K562 (cell line): ENCODE measurements around the gene TRDMT1. TPM values are rescaled to one million over a fixed set of nuclear protein-coding genes. Genes with fewer than 3 reads are reported as not detected.

ENCODE experiments used
- BCLAF1 ChIP-seq, 2 experiments: fragments of 450-650 bp in 1 of 2; IDR thresholded peaks; 2 replicates each; pipeline ENCODE4 v1.6.1; 2011 to 2017; ENCODE audit warnings: low read depth in 2 of 2, antibody characterized with exemption in 1 of 2, borderline replicate concordance in 1 of 2, low read length in 1 of 2, mild to moderate bottlenecking in 1 of 2, mixed read lengths in 1 of 2; ENCODE audit not compliant: control insufficient read depth in 1 of 2
- BHLHE40 ChIP-seq: IDR thresholded peaks from 2 replicates; pipeline ENCODE4 v1.6.1; 2011; ENCODE audit warnings: low read length, improper control_type of control experiment
- ILF3 ChIP-seq: fragments of 450-650 bp; IDR thresholded peaks from 2 replicates; pipeline ENCODE4 v1.6.1; 2018; ENCODE audit warnings: antibody characterized with exemption, mild to moderate bottlenecking, moderate library complexity, borderline replicate concordance
- MIER1 ChIP-seq: fragments of 450-650 bp; IDR thresholded peaks from 2 replicates; pipeline ENCODE4 v1.6.1; 2016; ENCODE audit warnings: antibody characterized with exemption, mild to moderate bottlenecking, low read depth
- RBBP5 ChIP-seq: fragments of 200-600 bp; sonication (generic); IDR thresholded peaks from 2 replicates; pipeline ENCODE4 v1.6.1; 2012; ENCODE audit warnings: borderline replicate concordance, mild to moderate bottlenecking, low read length, control low read depth, inconsistent platforms; ENCODE audit not compliant: insufficient read depth, poor library complexity, severe bottlenecking
- TBL1XR1 ChIP-seq, 2 experiments: IDR thresholded peaks; 2 replicates each; pipeline ENCODE4 v1.6.1; 2012; ENCODE audit warnings: improper control_type of control experiment in 2 of 2, low read length in 2 of 2, mild to moderate bottlenecking in 1 of 2
- TCF7L2 ChIP-seq: fragments of 150-350 bp; IDR thresholded peaks from 2 replicates; pipeline ENCODE4 v1.6.1; 2016; ENCODE audit warnings: low read depth, mild to moderate bottlenecking, low read length, moderate library complexity
- TEAD2 ChIP-seq: fragments of 450-650 bp; IDR thresholded peaks from 2 replicates; pipeline ENCODE4 v1.6.1; 2016; ENCODE audit warnings: missing genetic modification characterization, control low read depth, missing compliant biosample characterization
- TOE1 ChIP-seq, 2 experiments: fragments of 450-650 bp in 1 of 2; sonication (generic) in 1 of 2; formaldehyde crosslinking in 1 of 2; IDR thresholded peaks; 2 replicates each; pipeline versions ENCODE4 v1.7.1 to v1.8.0; 2016 to 2022; ENCODE audit warnings: borderline replicate concordance in 2 of 2, mild to moderate bottlenecking in 2 of 2, antibody characterized with exemption in 1 of 2, inconsistent platforms in 1 of 2, low read depth in 1 of 2, missing genetic modification reagents in 1 of 2, moderate library complexity in 1 of 2
- WHSC1 ChIP-seq: IDR thresholded peaks from one replicate; pipeline ENCODE4 v1.6.1; 2012; ENCODE audit warnings: low read length, control low read depth, inconsistent platforms
- ZFX ChIP-seq: sonication (generic); formaldehyde crosslinking; IDR thresholded peaks from 2 replicates; pipeline ENCODE4 v1.8.0; 2022; ENCODE audit warnings: mild to moderate bottlenecking, missing genetic modification reagents, moderate library complexity
- ZNF121 ChIP-seq: sonication (generic); formaldehyde crosslinking; conservative IDR thresholded peaks from 2 replicates; pipeline ENCODE4 v1.8.0; 2022; ENCODE audit warnings: missing genetic modification reagents
- ZNF644 ChIP-seq: fragments of 200-800 bp; sonication (Bioruptor generic); IDR thresholded peaks from 2 replicates; pipeline ENCODE4 v1.6.1; 2016; ENCODE audit warnings: low read depth, missing genetic modification characterization, missing compliant biosample characterization
- ZNF695 ChIP-seq: fragments of 450-650 bp; formaldehyde crosslinking; IDR thresholded peaks from 2 replicates; pipeline ENCODE4 v1.4.0; 2020; ENCODE audit warnings: mild to moderate bottlenecking, moderate library complexity
- polyA plus RNA-seq, 8 experiments: library from polyadenylated mRNA; depleted of rRNA in 4 of 8; stranded (reverse) in 5 of 8; unstranded in 3 of 8; fragments of >200 nt; fragmentation: Nextera tagmentation in 2 of 8; fragmentation: Illumina TruSeq in 1 of 8; extraction: Ambion mirVana in 2 of 8; extraction: Trizol in 1 of 8; gene quantifications; 2 replicates each; pipeline versions ENCODE4 v1.2.1 to v1.2.3, GENCODE V29; 2011 to 2014; ENCODE audit warnings: inconsistent platforms in 1 of 8, missing spikeins in 1 of 8
- total RNA-seq, 7 experiments: library from RNA; depleted of rRNA in 6 of 7; stranded (reverse); fragments of >200 nt in 6 of 7; fragmentation: Illumina TruSeq in 2 of 7; extraction: Trizol in 2 of 7; gene quantifications; 2 replicates each; pipeline versions ENCODE4 v1.2.1 to v1.2.3, GENCODE V29; 2011 to 2021; ENCODE audit warnings: low replicate concordance in 1 of 7

Gene TRDMT1
- total and polyA plus RNA-seq, 9 of the 15 experiments (the other 6 are each of a cell fraction or from before 2014, with no cell fraction given): 5.4 to 12.6 (median 9.3) TPM

- TF ChIP-seq RBBP5 (no peak), ZNF121 (CRISPR knock-in tag) (no peak), BHLHE40 (peak; percentile 40; the same call in 1 of the 2 replicates), MIER1 (no peak), TEAD2 (tag) (peak; percentile 46; the same call in 1 of the 2 replicates), WHSC1 (no peak), TBL1XR1 (IDR thresholded peaks at IDR 0.05; ENCODE audit: low read length in 2 of 2) (no peak), TCF7L2 (peak; percentile 75; the same call in 1 of the 2 replicates), ZNF695 (CRISPR knock-in tag) (no peak), BCLAF1 (IDR thresholded peaks at IDR 0.05; ENCODE audit: borderline replicate concordance in 1 of 2, control insufficient read depth in 1 of 2, low read depth in 2 of 2, low read length in 1 of 2) (0 out of 4 replicates have a peak, but pooled peaks of 1 of the 2 experiments have one; percentile 43), ZNF644 (0 out of 2 replicates have a peak, but pooled peaks have one; percentile 33), ZFX (CRISPR knock-in tag) (peak; percentile 23; the same call in 1 of the 2 replicates), ILF3 (no peak), TOE1 (IDR thresholded peaks at IDR 0.05; ENCODE audit: borderline replicate concordance) (peak; percentile 58; the same call in 1 of the 2 replicates), TOE1 (CRISPR knock-in tag; IDR thresholded peaks at IDR 0.05; ENCODE audit: borderline replicate concordance, low read depth) (no peak)
- TF ChIP-seq, all 486 proteins: peak for 23
Observed at GRCh38 chr10:17214971-17215781, 13.7 kb upstream of the TRDMT1 start (continued).
